Measurements from ENCODE around the gene RAP1GAP2.

GRCh38 chr17:2797226-2797625, 988 bp downstream of the RAP1GAP2 start:
- TF ChIP-seq POLR2A (IDR thresholded peaks at IDR 0.05) (no peak), CTCF (IDR thresholded peaks at IDR 0.05) (no peak)
